Breast epithelium (tissue), 4 donors: Measurements from ENCODE around the gene PLA2G4D. TPM values are rescaled to one million over a fixed set of nuclear protein-coding genes. Genes with fewer than 3 reads are reported as not detected.

ENCODE experiments used
- DNase-seq, 2 donors: peaks; one replicate each; pipeline ENCODE4 v3.0.0-alpha.2; 2019; ENCODE audit warnings: low spot score in 2 of 2
- H3K27ac ChIP-seq, 2 donors: fragments of 200-600 bp; sonication (generic) in 1 of 2; one replicate each; pipeline ENCODE4 v1.5.1; 2016 to 2019; ENCODE audit warnings: mild to moderate bottlenecking in 1 of 2
- H3K27me3 ChIP-seq, 2 donors: fragments of 200-600 bp; sonication (generic) in 1 of 2; one replicate each; pipeline versions ENCODE4 v1.5.1 to v1.6.0; 2017 to 2019; ENCODE audit warnings: control low read depth in 1 of 2, mild to moderate bottlenecking in 1 of 2
- H3K36me3 ChIP-seq: fragments of 200-600 bp; one replicate; pipeline ENCODE4 v1.5.1; 2019
- H3K4me1 ChIP-seq, 2 donors: fragments of 200-600 bp; sonication (generic); one replicate each; pipeline ENCODE4 v1.5.1; 2016 to 2019; ENCODE audit warnings: control low read depth in 1 of 2
- H3K4me3 ChIP-seq, 3 donors: fragments of 200-600 bp; sonication (generic); 1 replicate in 2 of 3; 2 replicates in 1 of 3; pipeline ENCODE4 v1.5.1; 2016 to 2019; ENCODE audit warnings: mild to moderate bottlenecking in 3 of 3, moderate library complexity in 2 of 3
- H3K9me3 ChIP-seq, 2 donors: fragments of 200-600 bp; sonication (generic) in 1 of 2; one replicate each; pipeline ENCODE4 v1.5.1; 2016 to 2019; ENCODE audit warnings: control low read depth in 1 of 2
- CTCF ChIP-seq, 3 donors: fragments of 450-650 bp; IDR thresholded peaks; one replicate each; pipeline ENCODE4 v1.5.1; 2016 to 2017; ENCODE audit warnings: antibody characterized with exemption in 3 of 3, mild to moderate bottlenecking in 3 of 3, moderate library complexity in 3 of 3
- POLR2A ChIP-seq: fragments of 450-650 bp; IDR thresholded peaks from one replicate; pipeline ENCODE4 v1.6.1; 2016; ENCODE audit warnings: antibody characterized with exemption, mild to moderate bottlenecking, moderate library complexity
- POLR2AphosphoS5 ChIP-seq, 3 donors: sonication (generic); formaldehyde crosslinking; IDR thresholded peaks; one replicate each; pipeline ENCODE4 v1.6.1; 2017; ENCODE audit warnings: antibody characterized with exemption in 3 of 3
- intact Hi-C: fragments of 100-400 bp; cut with DNase I; formaldehyde crosslinking; loops from one replicate; pipeline ENCODE4 v1.15.1; 2023; ENCODE audit warnings: low total_unique reads
- total RNA-seq, 3 donors: library from RNA; depleted of rRNA; stranded (reverse); fragments of >200 nt; gene quantifications; one replicate each; pipeline ENCODE4 v1.1.0, GENCODE V29; 2016

Gene PLA2G4D
- total RNA-seq, 3 donors from 2014 or later = not detected

DNA sequence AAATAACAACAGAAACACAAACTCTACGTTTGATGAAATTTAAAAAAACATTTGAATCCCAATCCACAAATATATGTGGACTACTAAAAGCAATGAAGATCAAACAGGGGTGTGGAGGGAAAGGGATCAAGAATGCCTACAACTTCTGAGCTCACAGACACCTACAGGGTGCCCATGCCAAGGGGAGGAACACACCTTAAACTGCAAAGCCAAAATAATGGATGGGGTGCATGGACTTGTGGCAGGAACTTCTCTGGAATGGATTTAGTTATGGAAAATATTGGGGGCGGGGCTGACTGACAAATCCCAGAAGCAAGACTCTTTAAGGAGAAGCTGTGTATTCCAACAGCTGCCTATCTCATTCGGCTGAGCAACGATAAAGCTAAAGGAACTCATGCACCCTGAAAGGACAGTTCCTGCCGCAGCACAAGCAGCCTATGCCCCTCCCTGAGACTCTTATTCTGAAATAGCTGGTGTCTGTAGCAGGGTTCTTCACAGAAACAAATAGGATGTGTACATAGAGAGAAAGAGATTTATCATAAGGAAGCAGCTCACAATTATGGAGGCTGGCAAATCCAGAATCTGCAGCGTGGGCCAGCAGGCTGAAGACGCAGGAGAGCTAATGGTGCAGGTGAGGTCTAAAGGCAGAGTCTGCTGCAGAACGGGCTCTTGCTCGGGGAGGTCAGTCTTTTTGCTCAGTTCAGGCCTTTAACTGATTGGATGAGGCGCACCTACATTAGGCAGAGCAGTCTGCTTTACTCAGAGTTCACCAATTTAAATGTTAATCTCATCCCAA, 24.5 kb upstream of the PLA2G4D start:
- H3K36me3 ChIP-seq = no peaks in the 10 kb centered on the region
- H3K27me3 ChIP-seq = no peaks in the 10 kb centered on the region
- no peak for TF ChIP-seq POLR2A
- TF ChIP-seq POLR2AphosphoS5 (IDR thresholded peaks at IDR 0.05) = no peak
- no peak for TF ChIP-seq CTCF (IDR thresholded peaks at IDR 0.05)
- no peaks in the 10 kb centered on the region for H3K4me1 ChIP-seq
- no peak for DNase-seq
- H3K4me3 ChIP-seq = peak overlapping the region in 2 of 3 donors; percentile 9 to 26
- no peaks in the 10 kb centered on the region for H3K9me3 ChIP-seq
- no peak overlapping the region for H3K27ac ChIP-seq
- intact Hi-C loops = no loop called here

GRCh38 chr15:42111924-42112323, 17.6 kb upstream of the PLA2G4D start:
- no peak for DNase-seq
- intact Hi-C loops = no loop called here

GRCh38 chr15:42110367-42110766, 16.0 kb upstream of the PLA2G4D start:
- Histone ChIP-seq H3K27me3 (no peaks in the 10 kb centered on the region), H3K36me3 (no peaks in the 10 kb centered on the region), H3K9me3 (peaks cover 0 to 7% of the 10 kb centered on the region in 2 donors), H3K4me3 (no peak overlapping the region), H3K27ac (no peak overlapping the region), H3K4me1 (no peaks in the 10 kb centered on the region)
- no peak for DNase-seq
- intact Hi-C loops = no loop called here
- TF ChIP-seq POLR2A (no peak), CTCF (IDR thresholded peaks at IDR 0.05) (no peak), POLR2AphosphoS5 (IDR thresholded peaks at IDR 0.05) (no peak)

More at GRCh38 chr15:42111924-42112323, 17.6 kb upstream of the PLA2G4D start:
- Histone ChIP-seq H3K27ac (no peak overlapping the region), H3K36me3 (no peaks in the 10 kb centered on the region), H3K4me3 (no peak overlapping the region), H3K27me3 (no peaks in the 10 kb centered on the region), H3K9me3 (peaks cover 0 to 7% of the 10 kb centered on the region in 2 donors), H3K4me1 (no peaks in the 10 kb centered on the region)
- TF ChIP-seq POLR2A (no peak), CTCF (IDR thresholded peaks at IDR 0.05) (no peak), POLR2AphosphoS5 (IDR thresholded peaks at IDR 0.05) (no peak)

GRCh38 chr15:42108806-42109205, 14.4 kb upstream of the PLA2G4D start:
- Histone ChIP-seq H3K4me1 (no peaks in the 10 kb centered on the region), H3K27me3 (no peaks in the 10 kb centered on the region), H3K27ac (no peak overlapping the region), H3K4me3 (no peak overlapping the region), H3K36me3 (no peaks in the 10 kb centered on the region), H3K9me3 (peaks cover 0 to 7% of the 10 kb centered on the region in 2 donors)
- TF ChIP-seq POLR2AphosphoS5 (IDR thresholded peaks at IDR 0.05) = no peak
- TF ChIP-seq CTCF (IDR thresholded peaks at IDR 0.05) = no peak
- no peak for TF ChIP-seq POLR2A
- DNase-seq = no peak
- intact Hi-C loops = no loop called here

- no peak for TF ChIP-seq POLR2AphosphoS5 (IDR thresholded peaks at IDR 0.05)
- TF ChIP-seq CTCF (IDR thresholded peaks at IDR 0.05) = no peak
- H3K9me3 ChIP-seq = peaks cover 0 to 3% of the 10 kb centered on the region in 2 donors
- H3K36me3 ChIP-seq = no peaks in the 10 kb centered on the region
- no peak for DNase-seq
- H3K4me3 ChIP-seq = no peak overlapping the region
- H3K27me3 ChIP-seq = no peaks in the 10 kb centered on the region
- no peaks in the 10 kb centered on the region for H3K4me1 ChIP-seq
- intact Hi-C loops = no loop called here
- no peak overlapping the region for H3K27ac ChIP-seq
These were observed 13.8 kb upstream of the PLA2G4D start for GRCh38 chr15:42108189-42108588.
